Aorta (tissue), 5 donors: Measurements from ENCODE around the gene TNFRSF25. TPM values are rescaled to one million over a fixed set of nuclear protein-coding genes. Genes with fewer than 3 reads are reported as not detected.
"Not testable (repeated sequence)": the region's sequence is repeated elsewhere in the genome, so short reads cannot be mapped to it uniquely, and the experiment has no call there.

Source experiments
- ATAC-seq: fragments of 200-7000 bp; cut with Tn5 transposase; one replicate; pipeline ENCODE4 v1.9.1; 2022; ENCODE audit warnings: moderate library complexity; ENCODE audit not compliant: low FRiP score
- DNase-seq, 2 donors: peaks; one replicate each; pipeline ENCODE4 v3.0.0-alpha.2; 2020
- H3K27ac ChIP-seq, 2 donors: one replicate each; pipeline ENCODE4 v1.5.1; 2013; ENCODE audit warnings: low read length in 2 of 2, mild to moderate bottlenecking in 2 of 2, moderate library complexity in 2 of 2, control low read depth in 1 of 2, inconsistent platforms in 1 of 2, low read depth in 1 of 2
- H3K27me3 ChIP-seq, 2 donors: one replicate each; pipeline ENCODE4 v1.6.1; 2013; ENCODE audit warnings: control low read depth in 1 of 2, low read length in 1 of 2, mild to moderate bottlenecking in 1 of 2, moderate library complexity in 1 of 2; ENCODE audit not compliant: insufficient read depth in 2 of 2, control insufficient read depth in 1 of 2
- H3K36me3 ChIP-seq, 2 donors: one replicate each; pipeline ENCODE4 v1.6.1; 2013; ENCODE audit warnings: control low read depth in 1 of 2, low read length in 1 of 2, mild to moderate bottlenecking in 1 of 2; ENCODE audit not compliant: insufficient read depth in 2 of 2, control insufficient read depth in 1 of 2
- H3K4me1 ChIP-seq, 2 donors: one replicate each; pipeline ENCODE4 v1.6.1; 2013; ENCODE audit warnings: low read length in 2 of 2, control low read depth in 1 of 2, mild to moderate bottlenecking in 1 of 2, moderate library complexity in 1 of 2; ENCODE audit not compliant: insufficient read depth in 2 of 2, control insufficient read depth in 1 of 2
- H3K4me3 ChIP-seq, 2 donors: one replicate each; pipeline ENCODE4 v1.5.1; 2013; ENCODE audit warnings: low read length in 2 of 2, control low read depth in 1 of 2, mild to moderate bottlenecking in 1 of 2
- H3K9me3 ChIP-seq: one replicate; pipeline ENCODE4 v1.6.1; 2013; ENCODE audit warnings: mild to moderate bottlenecking, low read length; ENCODE audit not compliant: control insufficient read depth
- WGBS, 2 donors: extraction: QIAGEN DNeasy Blood & Tissue Kit; methylation state at CpG; one replicate each; pipeline ENCODE4 v1.1.7; 2013; 5-methylcytosine and 5-hydroxymethylcytosine counted together
- intact Hi-C, 2 donors: fragments of 100-400 bp; cut with DNase I; formaldehyde crosslinking; loops; one replicate each; pipeline versions ENCODE4 v1.14.2 to v1.15.0; 2022
- polyA plus RNA-seq, 2 donors: library from polyadenylated mRNA; stranded (reverse); fragments of 200-250 nt; gene quantifications; one replicate each; pipeline ENCODE4 v1.2.3, GENCODE V29; 2013
- total RNA-seq, 2 donors: library from RNA; stranded (reverse); fragmentation: NEBNext Ultra II Directional; extraction: Animal tissue kit (Norgen Biotek cat#: 25700); gene quantifications; one replicate each; pipeline ENCODE4 v1.2.1, GENCODE V29; 2021
- donor health status: healthy with polysubstance abuse.
- donor health status: Bipolar disorder and iron deficiency.
- donor health status: DM: no; HTN: no; CAD: no.
- donor health status: DM: no; HTN: no; CAD: no.
- donor health status: DM: yes; HTN: yes; CAD: no.

TNFRSF25 gene
- total and polyA plus RNA-seq, 4 donors = 6.5 to 34.6 (median 16.3) TPM

DNA sequence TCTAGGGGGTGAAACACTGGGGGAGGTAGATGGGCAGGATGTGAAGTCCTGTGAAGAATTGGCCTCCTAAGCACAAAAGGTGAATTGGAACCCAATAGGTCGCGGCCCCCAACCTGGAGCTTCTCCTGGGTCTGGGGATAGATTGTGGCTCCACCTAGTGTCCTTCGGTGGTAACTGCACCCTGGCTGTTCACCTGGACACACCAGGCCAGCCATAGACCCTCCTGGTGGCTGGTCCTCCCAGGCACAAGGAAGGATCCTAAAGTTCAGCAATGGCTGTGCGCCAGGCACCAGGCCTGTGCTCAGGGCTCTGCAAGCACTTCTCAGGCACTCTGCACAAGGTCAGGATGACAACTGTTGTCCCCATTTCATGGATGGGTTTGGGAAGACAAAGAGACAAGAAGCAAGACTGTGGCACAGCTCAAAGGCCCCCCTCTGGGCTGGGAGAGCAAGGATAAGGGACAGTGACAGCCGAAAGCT is 27.9 kb downstream of the TNFRSF25 start:
- intact Hi-C loops = loop anchor here in 1 of 2 donors (1.0 kb wide), 1 partner anchor 192 kb away; no protein-coding TSS in a partner anchor
- H3K27me3 ChIP-seq = no peaks in the 10 kb centered on the region
- 10 to 16% methylated on average over 5 of the region's 5 CpGs for WGBS, 2 donors
- ATAC-seq = peak; percentile 72
- no peaks in the 10 kb centered on the region for H3K9me3 ChIP-seq
- H3K36me3 ChIP-seq = no peaks in the 10 kb centered on the region
- H3K4me1 ChIP-seq = no peaks in the 10 kb centered on the region
- no peak overlapping the region for H3K27ac ChIP-seq
- DNase-seq = peak in 1 of 2 donors; percentile 87
- H3K4me3 ChIP-seq = no peak overlapping the region

DNA sequence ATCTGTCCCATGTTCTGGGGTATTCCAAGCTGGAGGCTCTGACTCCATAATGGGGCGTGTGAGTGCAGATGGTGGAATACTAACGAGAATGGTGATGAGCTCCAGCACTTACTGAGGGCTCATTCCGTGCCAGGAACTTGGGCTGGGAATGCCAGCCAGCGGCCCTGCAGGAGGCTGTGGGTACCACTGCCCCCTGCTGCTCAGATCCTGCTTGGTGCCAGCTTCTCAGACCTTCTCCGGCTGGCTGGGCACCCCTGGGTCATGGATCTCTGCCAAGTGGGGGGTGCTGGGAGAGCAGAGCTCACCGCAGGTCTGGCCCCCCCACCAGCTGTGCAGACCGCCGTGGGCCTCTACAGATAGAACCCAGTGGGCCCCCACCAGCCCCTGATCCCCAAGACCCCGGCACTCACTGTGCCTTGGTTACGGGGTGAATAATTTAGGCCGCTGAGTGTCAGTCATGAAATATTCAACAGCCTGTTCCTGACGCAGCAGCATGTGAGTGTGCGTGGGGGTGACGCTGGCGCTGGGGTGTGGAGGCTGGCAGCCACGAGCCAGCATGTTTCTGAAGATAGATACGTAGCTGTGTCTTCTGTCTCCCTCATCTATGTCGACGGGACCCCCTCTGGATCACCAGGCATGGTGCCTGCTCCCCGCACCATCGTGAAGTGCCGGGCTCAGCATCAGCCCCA is 28.8 kb downstream of the TNFRSF25 start:
- H3K4me1 ChIP-seq, H3K4me3 ChIP-seq, H3K9me3 ChIP-seq, ATAC-seq, H3K27ac ChIP-seq, H3K27me3 ChIP-seq, intact Hi-C loops, H3K36me3 ChIP-seq, DNase-seq: not testable (repeated sequence)
- 43 to 44% methylated on average over 22 of the region's 22 CpGs for WGBS, 2 donors

DNA sequence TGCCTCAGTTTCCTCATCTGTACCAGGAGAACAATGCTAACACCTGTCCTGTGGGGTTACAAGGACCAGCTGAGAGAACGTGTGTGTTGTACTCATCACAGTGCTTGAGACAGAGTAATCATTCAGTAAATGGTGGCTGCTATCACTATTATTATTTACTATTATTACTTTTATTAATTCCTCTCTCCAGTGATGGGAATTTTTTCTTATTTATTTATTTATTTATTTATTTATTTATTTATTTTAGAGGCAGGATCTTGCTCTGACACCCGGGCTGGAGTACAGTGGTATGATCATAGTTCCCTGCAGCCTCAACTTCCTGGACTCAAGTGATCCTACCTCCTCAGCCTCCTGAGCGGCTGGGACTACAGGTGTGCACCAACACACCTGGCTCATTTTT is 29.7 kb downstream of the TNFRSF25 start:
- H3K9me3 ChIP-seq, H3K27me3 ChIP-seq, H3K4me3 ChIP-seq, DNase-seq, intact Hi-C loops, ATAC-seq, H3K36me3 ChIP-seq, H3K4me1 ChIP-seq, H3K27ac ChIP-seq: not testable (repeated sequence)
- WGBS, 2 donors = 73 to 76% methylated on average over 3 of the region's 3 CpGs

DNA sequence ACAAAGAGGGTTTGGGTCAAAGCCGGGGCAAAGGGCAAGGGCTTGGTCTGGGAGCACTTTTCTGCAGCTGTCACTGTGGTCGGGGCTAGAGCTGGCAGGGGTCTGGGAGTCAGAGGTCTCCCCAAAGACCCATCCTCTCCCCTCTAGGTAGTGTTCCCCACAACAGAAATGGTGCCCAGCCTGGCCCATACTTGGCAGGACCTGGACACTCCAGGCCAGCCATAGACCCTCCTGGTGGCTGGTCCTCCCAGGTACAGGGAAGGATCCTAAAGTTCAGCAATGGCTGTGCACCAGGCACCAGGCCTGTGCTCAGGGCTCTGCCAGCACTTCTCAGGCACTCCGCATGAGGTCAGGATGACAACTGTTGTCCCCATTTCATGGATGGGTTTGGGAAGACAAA is 30.4 kb downstream of the TNFRSF25 start:
- no peak for ATAC-seq
- Histone ChIP-seq H3K36me3 (no peaks in the 10 kb centered on the region), H3K27ac (no peak overlapping the region), H3K4me1 (no peaks in the 10 kb centered on the region), H3K4me3 (no peak overlapping the region), H3K9me3 (no peaks in the 10 kb centered on the region), H3K27me3 (no peaks in the 10 kb centered on the region)
- intact Hi-C loops = no loop called here
- no peak for DNase-seq
- 97 to 98% methylated on average over 3 of the region's 3 CpGs for WGBS, 2 donors

DNA sequence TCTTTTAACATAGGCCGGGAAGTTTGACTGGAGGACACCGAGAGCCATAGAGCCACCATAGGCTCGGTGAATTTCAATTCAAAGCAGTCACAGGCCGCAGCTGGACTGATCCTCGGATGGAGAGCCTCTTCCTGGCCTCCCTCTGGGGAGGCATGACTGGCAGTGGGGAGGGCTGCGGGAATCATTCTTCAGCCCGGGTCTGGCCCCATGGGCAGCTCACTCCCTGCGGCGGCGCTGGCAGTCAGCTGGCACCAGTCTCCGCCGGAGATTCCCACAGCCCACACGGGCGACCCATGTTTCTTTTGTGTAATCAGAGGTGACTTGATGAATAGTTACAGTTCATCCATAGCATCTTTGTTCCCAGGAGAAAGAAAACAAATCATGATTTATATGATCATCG is 30.8 kb downstream of the TNFRSF25 start:
- no peaks in the 10 kb centered on the region for H3K36me3 ChIP-seq
- H3K9me3 ChIP-seq = no peaks in the 10 kb centered on the region
- ATAC-seq (no peak), DNase-seq (no peak)
- 91 to 92% methylated on average over 15 of the region's 15 CpGs for whole genome bisulfite sequencing, 2 donors
- no peak overlapping the region for H3K27ac ChIP-seq
- H3K27me3 ChIP-seq = no peaks in the 10 kb centered on the region
- intact Hi-C loops = no loop called here
- H3K4me1 ChIP-seq = no peaks in the 10 kb centered on the region
- no peak overlapping the region for H3K4me3 ChIP-seq

DNA sequence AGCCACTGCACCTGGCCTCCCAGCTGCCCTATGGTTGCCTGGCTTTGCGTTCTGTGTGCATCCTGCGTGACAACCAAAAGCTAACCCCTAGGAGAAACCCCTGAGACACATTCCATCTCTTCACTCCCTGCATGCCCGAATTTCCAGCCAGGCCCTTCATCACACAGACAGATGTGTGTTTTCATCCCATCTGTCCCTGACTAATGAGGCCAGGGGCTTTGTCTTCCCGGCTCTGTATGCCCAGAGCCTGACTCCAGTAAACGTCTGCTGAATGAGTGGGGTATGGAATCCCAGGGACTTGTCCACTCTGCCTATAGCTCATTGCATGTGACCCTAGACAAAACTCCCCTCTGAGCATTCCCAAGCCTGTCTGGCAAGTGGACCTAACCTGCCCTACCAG is 31.8 kb downstream of the TNFRSF25 start:
- intact Hi-C loops = no loop called here
- Histone ChIP-seq H3K4me1 (no peaks in the 10 kb centered on the region), H3K27me3 (no peaks in the 10 kb centered on the region), H3K9me3 (no peaks in the 10 kb centered on the region), H3K27ac (no peak overlapping the region), H3K36me3 (no peaks in the 10 kb centered on the region), H3K4me3 (no peak overlapping the region)
- WGBS, 2 donors = 82 to 91% methylated on average over 5 of the region's 5 CpGs
- DNase-seq = no peak
- no peak for ATAC-seq

DNA sequence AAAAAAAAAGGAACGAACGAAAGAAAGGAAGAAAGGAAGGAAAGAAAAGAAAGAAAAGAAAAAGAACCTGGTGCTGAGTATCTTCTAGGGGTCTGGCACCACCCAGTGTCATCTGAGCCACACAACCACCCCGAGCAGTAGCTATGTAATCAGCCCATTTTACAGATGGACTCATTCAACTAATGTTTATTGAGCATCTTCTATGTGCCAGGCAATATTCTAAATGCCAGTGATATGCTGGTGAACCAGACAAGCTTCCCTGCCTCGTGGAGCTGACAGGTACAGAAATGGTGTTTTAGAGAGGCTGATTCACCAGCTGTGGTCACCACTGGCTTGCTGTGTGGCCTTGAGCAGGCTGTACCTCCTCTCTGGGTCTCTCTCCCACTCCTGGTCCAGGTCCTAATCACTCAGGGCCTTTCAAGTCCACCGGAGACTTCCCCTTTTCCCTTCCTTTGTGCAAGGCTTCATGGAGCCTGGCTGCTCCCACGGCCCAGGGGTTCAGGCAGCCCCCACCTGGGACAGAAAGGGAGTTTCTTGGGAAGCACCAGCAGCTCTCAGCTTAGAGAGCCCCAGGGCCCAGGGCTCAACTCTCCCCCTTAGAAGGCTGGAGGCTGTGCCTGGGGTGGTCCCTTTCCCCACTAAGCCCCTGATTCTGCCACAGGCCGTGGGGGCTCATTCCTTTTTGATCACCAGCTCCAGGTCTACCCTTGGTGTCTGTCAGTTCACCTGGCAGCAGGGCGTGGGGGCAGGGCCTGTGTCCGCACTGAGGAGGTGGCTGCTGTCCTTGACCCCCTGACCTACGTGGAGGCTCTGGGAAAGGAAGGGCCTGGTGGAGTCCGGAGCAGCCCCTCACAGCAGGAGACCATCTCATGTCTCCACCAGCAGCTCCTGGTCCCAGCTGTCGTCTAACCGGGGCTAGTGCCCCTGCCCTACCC is 34.1 kb downstream of the TNFRSF25 start:
- H3K9me3 ChIP-seq, H3K4me1 ChIP-seq, H3K27ac ChIP-seq, DNase-seq, H3K4me3 ChIP-seq, intact Hi-C loops, H3K27me3 ChIP-seq, H3K36me3 ChIP-seq, ATAC-seq: not testable (repeated sequence)
- 88 to 89% methylated on average over 11 to 13 of the region's 13 CpGs for WGBS, 2 donors

DNA sequence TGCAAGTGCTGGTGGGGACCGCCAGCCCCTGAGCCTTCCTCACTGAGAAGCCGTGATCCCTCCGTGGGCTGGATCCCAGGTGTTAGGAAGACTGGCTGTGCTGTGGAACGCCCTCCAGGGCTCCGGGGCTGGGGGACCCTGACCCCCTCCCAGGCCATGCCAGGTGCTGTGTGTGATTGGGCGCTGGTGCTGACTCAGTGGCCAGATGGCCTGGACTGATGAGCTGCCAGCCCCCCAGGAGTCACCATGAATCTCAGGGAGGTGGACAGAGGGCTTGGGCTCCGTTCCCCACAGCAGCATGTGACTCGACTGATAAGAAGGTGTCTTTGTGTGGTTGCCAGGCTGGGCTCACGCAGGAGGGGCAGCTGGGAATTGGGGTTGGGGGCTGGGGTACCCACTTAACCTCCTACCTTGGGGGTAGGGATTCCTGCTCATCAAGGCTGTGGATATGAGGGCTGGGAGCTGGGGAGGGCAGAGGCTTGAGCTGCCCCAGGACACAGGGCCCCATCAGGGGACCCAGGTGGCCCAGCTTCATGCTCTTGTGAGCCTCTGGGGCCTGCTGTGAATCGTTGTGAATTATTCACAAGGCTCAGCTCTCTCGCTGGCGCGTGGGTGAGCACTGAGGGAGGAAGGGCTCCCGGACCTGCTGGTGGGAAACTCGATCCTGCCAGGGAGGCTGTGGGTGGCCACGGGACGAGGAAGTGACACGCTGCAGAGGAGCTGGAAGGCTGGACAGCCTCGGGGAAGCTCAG is 36.1 kb downstream of the TNFRSF25 start:
- H3K27me3 ChIP-seq, DNase-seq, ATAC-seq, H3K4me1 ChIP-seq, intact Hi-C loops, H3K9me3 ChIP-seq, H3K36me3 ChIP-seq, H3K4me3 ChIP-seq, H3K27ac ChIP-seq: not testable (repeated sequence)
- 33 to 39% methylated on average over 19 of the region's 19 CpGs for WGBS, 2 donors
